Measurements from ENCODE around the gene NDFIP2. TPM values are rescaled to one million over a fixed set of nuclear protein-coding genes. Genes with fewer than 3 reads are reported as not detected.
A peak's percentile ranks its signal among the peaks of the same experiment; 100 is the strongest.

Gene NDFIP2
- total RNA-seq (18.5 and 21.8 TPM in 2 replicates), polyA plus RNA-seq (7.9 and 8.8 TPM in 2 replicates), polyA minus RNA-seq (21.4 and 22.7 TPM in 2 replicates), Bru-seq, nascent RNA (percentile 66 among the genes with signal in this experiment), BruChase-seq, experiment 1, labeled RNA remaining after a 6-hour chase (percentile 61 among the genes with signal in this experiment), BruChase-seq, experiment 2, labeled RNA remaining after a 2-hour chase (percentile 65 among the genes with signal in this experiment)
- polyA plus RNA-seq (2011; cell fraction: cytosol; rRNA removed) = 5.9 and 7.9 TPM in 2 replicates
- 5.5 and 7.7 TPM in 2 replicates for polyA plus RNA-seq (2011; cell fraction: nucleus; rRNA removed)
- 12.6 and 13.1 TPM in 2 replicates for polyA plus RNA-seq (2012)
- 27.8 TPM for polyA minus RNA-seq (2011; cell fraction: cytosol; rRNA and poly(A)+ RNA removed)
- 12.6 and 13.8 TPM in 2 replicates for polyA minus RNA-seq (2011; cell fraction: nucleus; rRNA and poly(A)+ RNA removed)
- long read RNA-seq, full-length matches to known transcripts = 51 of 55 reads
- long read RNA-seq, partial matches to known transcripts = 1 of 55 reads
- long read RNA-seq, other reads (novel, unspliced or antisense) = 3 of 55 reads

- H3K79me2 ChIP-seq (ENCODE audit: control insufficient read depth, insufficient read depth, low read length) = peaks cover 7% of the 10 kb centered on the region
- H3K36me3 ChIP-seq (ENCODE audit: control insufficient read depth in 2 of 2, extremely low read depth in 1 of 2, insufficient read depth in 2 of 2, low read length in 2 of 2) = no peaks in the 10 kb centered on the region
- no peaks in the 10 kb centered on the region for H3K9me3 ChIP-seq (replicated peaks; ENCODE audit: control insufficient read depth, insufficient read depth, low read length)
- peak within 1 kb of the TSS; percentile 90 to 95 (median 93) for H3K4me3 ChIP-seq (replicated peaks in 1 of 3; ENCODE audit: insufficient read depth in 1 of 3, low read depth in 1 of 3, low read length in 3 of 3)
- POLR2A ChIA-PET = interaction anchor here (0.6 to 0.8 kb wide), 2 partner anchors 22 to 57 kb away, joined by 4 to 5 read pairs; no protein-coding TSS in a partner anchor
- H2AFZ ChIP-seq (ENCODE audit: low read depth, low read length) = peak within 1 kb of the TSS; percentile 65
- H3K9ac ChIP-seq (replicated peaks; ENCODE audit: extremely low read depth, insufficient read depth, low read length) = peak within 1 kb of the TSS; percentile 88
- peaks cover 9% of the 10 kb centered on the region for H3K4me1 ChIP-seq (ENCODE audit: control insufficient read depth, extremely low read depth, insufficient read depth, low read length)
- H3K9me1 ChIP-seq (replicated peaks; ENCODE audit: control insufficient read depth, extremely low read depth, insufficient read depth, low read length) = no peaks in the 10 kb centered on the region
- peak; percentile 85 for DNase-seq (ENCODE audit: low read depth, low spot score)
- TF ChIP-seq EZH2 (IDR thresholded peaks at IDR 0.05; ENCODE audit: borderline replicate concordance, low read depth, low read length, severe bottlenecking) (peak; percentile 47), FOS (IDR thresholded peaks at IDR 0.05; ENCODE audit: borderline replicate concordance, insufficient read depth, low read length) (no peak), POLR2A (IDR thresholded peaks at IDR 0.05; ENCODE audit: low read depth, low read length) (peak; percentile 65), GATA2 (IDR thresholded peaks at IDR 0.05; ENCODE audit: insufficient read depth, insufficient read length, low read depth, low read length) (peak; percentile 27), POLR2AphosphoS5 (IDR thresholded peaks at IDR 0.05; ENCODE audit: insufficient read depth, low read depth, low read length) (peak; percentile 74), MAX (IDR thresholded peaks at IDR 0.05; ENCODE audit: insufficient read depth, insufficient read length) (no peak)
- H3K4me2 ChIP-seq (ENCODE audit: insufficient read depth, low read length) = peak within 1 kb of the TSS; percentile 95
- CTCF ChIA-PET = interaction anchor here (0.7 to 5.9 kb wide), 15 partner anchors 9 to 89 kb away, joined by 3 to 68 read pairs (median 3); no protein-coding TSS in a partner anchor
- peaks cover 22 to 37% of the 10 kb centered on the region in 2 experiments for H3K27me3 ChIP-seq (ENCODE audit: control insufficient read depth in 2 of 2, insufficient read depth in 2 of 2, low read length in 2 of 2)
- H3K27ac ChIP-seq (ENCODE audit: insufficient read depth, low read depth, low read length) = peak within 1 kb of the TSS; percentile 23
- BruUV-seq (replicated peaks) = no TSS peak
- FAIRE-seq = peak; percentile 56
- intact Hi-C loops (cut with micrococcal nuclease) (loop anchor here (1.0 to 2.0 kb wide), 5 partner anchors 23 to 60 kb away; no protein-coding TSS in a partner anchor), dilution Hi-C loops (cut with MboI; ENCODE audit: extremely low pct_ligation_motif_present, low sequenced_read_pairs) (no loop called here)
- no peaks in the 10 kb centered on the region for H4K20me1 ChIP-seq (replicated peaks; ENCODE audit: control insufficient read depth, extremely low read depth, insufficient read depth, low read length)
Observed at GRCh38 chr13:79480954-79481684, at the start of gene NDFIP2. Gene NDFIP2, plus strand, starts transcription at chr13:79481155. Its CDS starts 49 bp downstream, at chr13:79481204.

All from endothelial cell of umbilical vein (primary cell).